Measurements from ENCODE around the gene NT5DC4.
A peak's percentile ranks its signal among the peaks of the same experiment; 100 is the strongest.

NT5DC4 gene

DNA sequence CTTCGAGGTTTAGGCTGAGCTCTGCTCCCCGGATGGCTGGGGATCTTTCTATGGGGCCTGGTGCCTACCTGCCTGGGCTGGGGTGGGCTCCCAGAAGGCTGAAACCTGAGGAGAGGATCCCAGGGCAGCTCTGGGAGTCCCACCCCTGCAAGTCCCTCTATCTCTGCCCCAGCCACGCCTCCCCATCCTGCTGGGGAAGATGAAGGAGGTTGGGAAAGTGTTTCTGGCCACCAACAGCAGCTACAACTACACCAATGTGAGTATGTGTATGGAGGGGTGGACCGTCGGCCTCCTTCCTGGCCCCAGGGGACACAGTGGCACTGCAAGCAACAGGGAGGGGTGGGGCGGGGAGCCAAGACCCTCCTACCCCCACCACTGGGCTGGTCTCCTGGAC lies 2.7 kb downstream of the NT5DC4 start:
- no peak for DNase-seq (ENCODE audit: low spot score)

DNA sequence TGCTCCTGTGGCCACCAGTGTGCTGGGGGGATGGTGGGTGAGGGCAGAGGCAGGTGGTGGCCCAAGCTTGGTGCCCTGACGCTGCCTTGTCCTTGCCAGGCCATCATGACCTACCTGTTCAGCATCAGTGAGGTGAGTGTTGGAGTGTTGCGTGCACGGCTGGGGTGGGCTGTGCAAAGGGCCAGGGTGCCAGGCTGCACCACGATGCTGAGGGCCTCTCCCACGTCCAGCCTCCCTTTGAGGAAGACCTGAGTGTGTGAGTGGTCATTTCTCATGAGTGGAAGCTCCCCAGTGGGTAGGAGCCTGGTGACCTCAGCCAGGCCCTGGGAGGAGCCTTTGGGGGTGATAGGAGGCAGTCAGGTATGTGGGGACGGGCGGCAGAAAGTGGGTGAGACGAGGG lies 3.2 kb downstream of the NT5DC4 start:
- no peak for DNase-seq (ENCODE audit: low spot score)

GRCh38 chr2:112724591-112725525 lies 4.0 kb downstream of the NT5DC4 start:
- DNase-seq (ENCODE audit: low spot score) = peak; percentile 21

DNA sequence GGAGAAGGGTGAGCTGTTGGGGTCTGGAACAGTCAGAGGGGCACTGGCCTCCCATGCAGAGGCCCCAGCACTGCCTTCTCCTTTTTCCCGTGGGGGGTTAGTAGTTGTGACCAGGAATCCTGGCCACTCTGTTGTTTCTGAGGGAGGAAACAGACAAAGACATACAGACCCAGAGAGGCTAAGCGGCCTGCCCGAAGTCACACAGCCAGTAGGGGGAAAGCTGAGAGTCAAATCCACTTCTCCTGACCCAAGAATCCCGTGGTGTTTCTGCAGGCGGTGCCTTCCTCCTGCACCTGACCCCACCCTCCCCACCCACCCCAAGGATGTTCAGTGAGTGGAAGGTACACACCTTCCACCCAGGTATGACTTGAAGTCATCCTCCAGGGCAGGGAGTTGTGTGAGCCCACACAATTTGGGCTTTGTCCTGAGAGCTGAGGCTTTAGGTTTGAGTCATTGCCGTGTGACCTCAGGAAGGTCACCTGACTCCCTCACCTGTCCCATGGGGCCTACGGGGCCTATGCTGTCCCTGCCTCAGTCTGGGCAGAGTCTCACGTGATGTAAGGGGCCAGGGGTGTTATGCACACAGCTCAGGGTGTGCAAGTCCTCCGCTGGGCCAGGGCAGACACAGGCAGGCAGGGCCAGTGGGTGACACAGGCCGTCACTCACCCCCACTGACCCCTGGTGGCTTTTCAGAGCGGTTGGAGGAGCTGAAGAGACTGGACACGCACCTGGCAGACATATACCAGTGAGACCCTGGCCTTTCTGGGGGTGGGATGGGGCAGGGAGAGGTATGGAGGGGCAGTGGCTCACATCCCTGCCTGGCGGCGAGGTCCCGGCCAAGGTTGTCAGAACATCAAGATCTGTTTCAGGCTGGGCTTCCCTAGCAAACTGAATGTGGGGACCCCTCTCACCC lies 5.0 kb downstream of the NT5DC4 start:
- no peak for DNase-seq (ENCODE audit: low spot score)

DNA sequence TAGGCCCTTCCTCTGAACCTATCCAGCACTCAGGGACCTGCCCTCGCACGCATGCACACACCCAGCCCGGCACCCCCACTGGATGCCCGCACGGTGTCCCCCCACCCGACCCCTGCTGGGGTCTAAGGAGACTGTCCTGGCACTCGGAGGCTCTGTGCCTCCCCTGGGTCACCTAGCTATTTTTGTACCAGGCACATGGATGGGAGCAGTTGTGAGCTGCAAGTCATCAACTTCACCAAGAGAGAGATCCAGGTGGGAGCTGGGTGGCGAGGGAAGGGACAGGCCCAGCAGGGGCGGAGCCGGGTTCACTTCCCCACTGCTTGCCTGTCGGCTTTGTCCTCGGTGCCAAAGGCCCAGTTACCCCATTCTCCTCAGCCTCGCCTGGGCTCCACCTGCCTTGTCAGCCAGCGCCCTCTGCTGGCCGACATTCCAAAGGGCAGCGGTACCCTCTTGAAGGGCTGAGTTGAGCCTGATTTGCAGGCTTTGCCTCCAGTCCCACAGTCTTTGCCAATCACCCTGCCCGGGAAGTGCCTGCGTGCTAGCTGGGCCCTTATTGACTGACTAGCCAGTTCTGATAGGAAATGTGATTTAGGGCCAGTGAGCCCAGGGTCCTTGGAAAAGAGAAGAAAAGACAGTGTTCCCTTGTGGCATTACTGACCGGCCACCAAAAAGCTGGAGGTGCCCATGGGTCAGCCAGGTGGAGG lies 5.8 kb downstream of the NT5DC4 start:
- DNase-seq (ENCODE audit: low spot score) = peak; percentile 90

GRCh38 chr2:112727276-112728028 lies 6.6 kb downstream of the NT5DC4 start:
- DNase-seq (ENCODE audit: low spot score) = no peak

DNA sequence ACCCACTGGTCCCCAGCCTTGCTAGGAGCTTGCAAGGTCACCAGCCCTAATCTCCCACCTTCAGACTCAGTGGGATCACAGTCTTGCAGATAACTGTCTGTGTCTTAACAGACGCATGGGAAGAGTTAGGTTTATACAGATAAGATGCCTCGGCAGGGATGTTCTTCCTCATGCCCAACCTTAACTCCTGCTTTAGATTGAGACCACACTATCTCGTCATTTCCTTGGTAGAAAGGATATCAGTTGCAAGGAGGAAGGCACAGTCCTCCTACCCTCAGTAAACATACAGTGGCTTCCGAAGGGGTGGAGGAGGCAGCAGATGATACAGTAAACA lies 7.2 kb downstream of the NT5DC4 start:
- no peak for DNase-seq (ENCODE audit: low spot score)

GRCh38 chr2:112728378-112729175 lies 7.8 kb downstream of the NT5DC4 start:
- no peak for DNase-seq (ENCODE audit: low spot score)

DNA sequence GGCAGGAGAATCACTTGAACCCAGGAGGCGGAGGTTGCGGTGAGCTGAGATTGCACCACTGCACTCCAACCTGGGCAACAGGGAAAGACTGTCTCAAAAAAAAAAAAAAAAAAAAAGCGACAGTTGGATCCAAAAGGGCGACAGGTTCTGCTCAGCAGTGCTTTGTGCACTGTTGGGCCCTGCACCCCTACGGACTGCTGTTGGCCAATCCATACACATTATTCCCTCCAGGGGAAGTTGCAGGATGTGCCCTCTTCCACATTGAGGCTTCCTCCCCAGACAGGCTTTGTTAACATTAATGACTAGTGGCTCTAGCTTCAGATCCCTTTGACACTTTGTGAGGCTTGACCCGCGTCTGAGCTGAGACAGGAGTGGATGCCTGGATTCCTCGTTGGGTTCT lies 9.4 kb downstream of the NT5DC4 start:
- no peak for DNase-seq (ENCODE audit: low spot score)

- DNase-seq (ENCODE audit: low spot score) = no peak
Observed at GRCh38 chr2:112730791-112731190, 10.0 kb downstream of the NT5DC4 start.

DNA sequence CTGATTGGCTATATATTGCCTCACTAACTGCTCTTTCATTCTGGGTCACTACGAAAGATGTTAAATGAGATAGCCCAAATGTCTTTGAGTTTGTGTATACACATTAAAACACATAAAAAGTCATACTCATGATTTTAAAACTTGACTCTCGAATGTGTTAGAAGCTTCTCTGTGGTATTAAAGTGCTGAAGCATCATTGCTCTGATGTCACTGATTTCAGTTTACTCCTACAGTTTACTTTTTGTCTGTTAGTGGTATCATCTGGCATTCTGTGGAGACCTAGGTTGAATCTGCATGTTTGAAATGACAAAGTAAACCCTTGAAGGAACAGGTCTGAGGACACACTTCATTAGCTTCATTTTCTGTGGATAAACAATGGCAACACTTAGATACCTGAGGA lies 10.7 kb downstream of the NT5DC4 start:
- DNase-seq (ENCODE audit: low spot score) = no peak

DNA sequence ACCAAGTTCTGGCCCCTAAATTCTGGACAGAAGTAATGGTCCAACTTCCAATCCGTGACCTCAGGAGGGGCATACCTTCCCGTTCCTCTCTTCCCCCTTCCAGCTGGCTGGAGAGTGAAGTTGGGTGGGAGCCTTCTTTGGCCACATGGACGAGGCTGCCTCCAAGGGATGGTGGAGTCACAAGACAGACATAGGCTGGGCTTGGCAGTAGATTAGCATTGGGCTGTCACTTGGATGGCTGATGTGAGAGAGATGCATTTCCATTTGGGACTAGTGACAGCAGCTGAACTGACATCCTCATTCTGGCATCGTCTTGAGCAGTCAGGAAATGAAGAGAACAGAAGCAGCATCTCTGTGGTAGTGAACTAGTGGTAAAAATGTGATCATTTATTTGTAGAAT lies 12.6 kb downstream of the NT5DC4 start:
- no peak for DNase-seq (ENCODE audit: low spot score)

DNA sequence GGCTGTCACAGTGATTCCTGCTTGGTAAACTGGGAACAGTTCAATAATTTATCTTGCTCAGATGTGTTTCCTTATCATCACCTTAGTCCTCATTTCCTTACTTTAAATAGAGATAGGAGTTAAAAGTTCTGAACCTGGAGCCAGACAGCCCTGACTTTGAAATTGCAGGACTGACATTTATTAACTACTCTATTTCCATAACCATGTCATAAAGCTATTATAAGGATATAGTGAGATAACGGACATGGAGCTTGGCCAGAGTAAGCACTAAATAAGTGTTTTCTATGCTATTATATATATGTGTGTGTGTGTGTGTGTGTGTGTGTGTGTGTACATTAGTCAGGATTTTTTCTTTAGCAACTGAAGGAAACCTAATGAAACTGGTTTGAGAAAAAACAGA lies 13.1 kb downstream of the NT5DC4 start:
- DNase-seq (ENCODE audit: low spot score) = no peak

DNA sequence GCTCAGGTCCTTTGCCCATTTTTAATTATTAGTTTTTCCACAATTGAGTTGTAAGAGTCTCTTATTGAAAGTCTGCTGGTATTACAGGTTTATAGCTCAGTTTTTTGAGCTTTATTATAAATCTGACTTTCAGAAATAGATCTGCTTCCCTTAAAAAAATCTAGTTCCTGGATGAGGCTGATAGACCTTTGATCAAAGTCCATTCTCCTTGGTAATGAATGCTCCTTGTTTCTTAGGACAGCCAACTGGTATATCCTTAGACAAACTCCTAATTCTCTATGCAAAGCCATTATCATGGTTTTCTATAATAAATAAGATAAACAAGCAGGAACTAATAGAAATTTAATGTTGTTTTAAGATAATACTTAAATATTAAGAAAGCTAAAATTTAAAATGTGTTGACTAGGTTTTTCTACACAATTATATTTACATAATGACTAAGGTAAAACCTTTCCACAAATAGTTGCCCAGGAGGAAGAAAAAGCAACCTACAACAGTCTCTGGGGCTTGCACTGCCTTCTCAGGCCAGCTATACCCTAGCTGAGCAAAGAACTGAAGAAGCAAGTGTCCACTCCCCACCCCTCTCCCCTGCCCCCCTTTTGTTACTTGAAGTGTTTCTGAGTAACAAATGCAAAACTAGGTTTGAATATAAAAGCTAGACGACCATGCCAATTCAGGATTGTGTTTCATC lies 16.9 kb downstream of the NT5DC4 start:
- no peak for DNase-seq (ENCODE audit: low spot score)

GRCh38 chr2:112740527-112740926 lies 19.7 kb downstream of the NT5DC4 start:
- DNase-seq (ENCODE audit: low spot score) = no peak

DNA sequence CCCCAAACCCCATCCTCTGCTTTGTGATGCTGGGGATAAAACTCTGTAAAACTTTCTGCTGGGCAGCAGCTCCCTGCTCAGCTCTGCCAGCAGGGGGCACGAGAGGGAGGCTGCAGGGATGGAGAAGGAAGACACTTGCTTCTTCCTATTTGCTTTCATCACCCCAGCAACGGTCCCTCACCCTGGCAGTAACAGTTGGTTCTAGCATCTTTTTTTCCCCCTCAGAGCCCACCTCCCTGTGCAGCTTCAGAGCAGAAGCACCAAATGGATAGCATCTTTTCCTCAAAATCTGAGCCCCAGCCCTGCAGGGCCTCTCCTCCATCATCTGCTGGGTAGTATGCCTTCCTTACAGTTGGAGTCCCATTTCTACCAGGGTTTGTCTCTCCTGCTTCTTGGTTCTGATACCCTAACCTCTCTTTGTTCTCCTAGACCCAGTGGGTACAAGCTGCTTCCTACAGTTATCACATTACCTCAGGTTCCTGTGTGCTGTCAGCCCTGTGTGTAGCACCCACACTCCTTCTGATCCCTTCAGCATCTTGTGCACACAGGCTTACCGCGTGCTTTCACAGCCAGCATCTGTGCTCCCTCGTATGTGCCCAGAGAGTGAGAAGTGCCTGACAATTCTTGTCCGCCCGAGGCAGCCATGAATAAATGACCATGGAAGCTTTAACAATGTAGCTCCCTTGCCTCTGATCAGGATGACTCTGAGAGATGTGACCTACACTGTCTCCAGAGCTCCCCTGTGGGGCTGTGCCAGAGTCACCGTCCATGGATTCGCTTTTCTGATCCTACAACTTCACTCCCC lies 29.1 kb downstream of the NT5DC4 start:
- peak; percentile 69 for DNase-seq (ENCODE audit: low spot score)

DNA sequence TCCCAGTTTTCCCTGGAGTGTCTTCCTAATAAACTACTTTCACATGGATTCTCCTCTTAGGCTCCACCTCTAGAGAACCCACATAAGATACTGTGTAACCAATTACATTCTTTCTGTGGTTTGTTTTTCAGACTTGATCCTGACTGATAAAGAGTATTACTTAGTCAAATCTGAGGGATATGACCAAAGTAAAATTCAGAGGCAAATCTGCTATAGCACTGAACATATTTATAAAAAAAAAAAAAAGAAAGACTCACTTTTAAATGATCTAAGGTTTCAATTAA lies 29.7 kb downstream of the NT5DC4 start:
- no peak for DNase-seq (ENCODE audit: low spot score)

- DNase-seq (ENCODE audit: low spot score) = no peak
Observed at GRCh38 chr2:112751451-112752197, 30.8 kb downstream of the NT5DC4 start.

DNA sequence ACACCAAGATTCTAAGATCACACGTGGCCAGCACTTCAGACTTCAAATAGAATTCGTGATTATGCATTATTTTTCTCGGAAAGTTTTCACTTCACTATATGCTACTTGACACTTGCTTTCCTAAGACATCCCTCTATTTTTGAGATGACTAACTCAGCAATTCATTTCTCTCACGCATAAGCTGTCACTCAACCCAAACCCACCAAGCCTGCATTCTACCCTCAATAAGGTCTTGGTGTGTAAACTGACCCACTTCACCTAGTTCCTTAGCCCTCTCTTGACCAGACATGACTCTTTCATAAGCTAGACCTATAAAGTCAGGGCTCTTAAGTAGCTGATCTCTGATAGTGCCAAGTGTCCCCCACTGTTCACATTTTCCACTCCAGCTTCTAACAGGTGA lies 31.8 kb downstream of the NT5DC4 start:
- DNase-seq (ENCODE audit: low spot score) = no peak

Measured in hematopoietic multipotent progenitor cell treated with erythropoietin and hydrocortisone succinate and interleukin-3 and kit ligand, for 15 days (in vitro differentiated cells).